Measurements from ENCODE around the gene SEC16B. TPM values are rescaled to one million over a fixed set of nuclear protein-coding genes. Genes with fewer than 3 reads are reported as not detected.

SEC16B gene
- total RNA-seq, 3 donors from 2014 or later: 2.4 to 9.4 (median 4.7) TPM

- Histone ChIP-seq H3K9me3 (no peaks in the 10 kb centered on the region), H3K4me3 (no peak overlapping the region), H3K36me3 (ENCODE audit: low read depth) (no peaks in the 10 kb centered on the region), H3K4me1 (ENCODE audit: low read depth) (no peaks in the 10 kb centered on the region)
- TF ChIP-seq, protein P1, sequence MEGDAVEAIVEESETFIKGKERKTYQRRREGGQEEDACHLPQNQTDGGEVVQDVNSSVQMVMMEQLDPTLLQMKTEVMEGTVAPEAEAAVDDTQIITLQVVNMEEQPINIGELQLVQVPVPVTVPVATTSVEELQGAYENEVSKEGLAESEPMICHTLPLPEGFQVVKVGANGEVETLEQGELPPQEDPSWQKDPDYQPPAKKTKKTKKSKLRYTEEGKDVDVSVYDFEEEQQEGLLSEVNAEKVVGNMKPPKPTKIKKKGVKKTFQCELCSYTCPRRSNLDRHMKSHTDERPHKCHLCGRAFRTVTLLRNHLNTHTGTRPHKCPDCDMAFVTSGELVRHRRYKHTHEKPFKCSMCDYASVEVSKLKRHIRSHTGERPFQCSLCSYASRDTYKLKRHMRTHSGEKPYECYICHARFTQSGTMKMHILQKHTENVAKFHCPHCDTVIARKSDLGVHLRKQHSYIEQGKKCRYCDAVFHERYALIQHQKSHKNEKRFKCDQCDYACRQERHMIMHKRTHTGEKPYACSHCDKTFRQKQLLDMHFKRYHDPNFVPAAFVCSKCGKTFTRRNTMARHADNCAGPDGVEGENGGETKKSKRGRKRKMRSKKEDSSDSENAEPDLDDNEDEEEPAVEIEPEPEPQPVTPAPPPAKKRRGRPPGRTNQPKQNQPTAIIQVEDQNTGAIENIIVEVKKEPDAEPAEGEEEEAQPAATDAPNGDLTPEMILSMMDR (IDR thresholded peaks at IDR 0.05): no peak
- DNase-seq (no peak), ATAC-seq (no peak)
- intact Hi-C loops (cut with DNase I, micrococcal nuclease): no loop called here
These were observed 44.9 kb downstream of the SEC16B start for GRCh38 chr1:177925006-177925405.

- Histone ChIP-seq H3K4me3 (no peak overlapping the region), H3K9me3 (no peaks in the 10 kb centered on the region), H3K4me1 (ENCODE audit: low read depth) (no peaks in the 10 kb centered on the region), H3K36me3 (ENCODE audit: low read depth) (no peaks in the 10 kb centered on the region)
- intact Hi-C loops (cut with DNase I, micrococcal nuclease): no loop called here
- DNase-seq: no peak
- TF ChIP-seq, protein P1 (IDR thresholded peaks at IDR 0.05): no peak
- no peak for ATAC-seq
These were observed 46.4 kb downstream of the SEC16B start for GRCh38 chr1:177923441-177923840.

DNA sequence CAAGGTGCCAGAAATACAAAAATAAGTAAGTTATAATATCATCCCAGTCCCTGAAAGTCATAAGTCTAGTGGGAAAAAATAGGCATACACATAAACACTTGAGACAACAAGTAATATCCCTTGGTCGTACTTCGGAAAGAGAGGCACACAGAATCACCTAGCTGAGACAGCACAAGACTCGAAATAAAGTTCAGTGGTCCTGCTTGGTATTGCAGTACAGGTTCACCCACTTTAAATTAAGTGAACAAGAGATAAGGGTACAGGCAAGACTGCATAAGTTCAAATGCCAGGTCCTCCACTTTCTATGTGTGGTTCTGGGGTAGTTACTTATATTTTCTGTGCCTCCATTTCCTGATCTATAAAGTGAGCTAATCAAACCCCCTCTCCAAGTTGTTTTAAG, 47.6 kb downstream of the SEC16B start:
- TF ChIP-seq, protein P1 (IDR thresholded peaks at IDR 0.05): no peak

GRCh38 chr1:177921590-177921989, 48.3 kb downstream of the SEC16B start:
- DNase-seq (no peak), ATAC-seq (no peak)
- TF ChIP-seq, protein P1 (IDR thresholded peaks at IDR 0.05): no peak
- Histone ChIP-seq H3K4me3 (no peak overlapping the region), H3K9me3 (no peaks in the 10 kb centered on the region), H3K36me3 (ENCODE audit: low read depth) (no peaks in the 10 kb centered on the region), H3K4me1 (ENCODE audit: low read depth) (no peaks in the 10 kb centered on the region)
- intact Hi-C loops (cut with DNase I, micrococcal nuclease): no loop called here

More for the DNA sequence above, 47.6 kb downstream of the SEC16B start:
- DNase-seq (no peak), ATAC-seq (no peak)
- intact Hi-C loops (cut with DNase I, micrococcal nuclease): no loop called here
- H3K4me1 ChIP-seq (ENCODE audit: low read depth): no peaks in the 10 kb centered on the region
- H3K36me3 ChIP-seq (ENCODE audit: low read depth): no peaks in the 10 kb centered on the region
- no peaks in the 10 kb centered on the region for H3K9me3 ChIP-seq
- no peak overlapping the region for H3K4me3 ChIP-seq

GRCh38 chr1:177920091-177920490, 49.8 kb downstream of the SEC16B start:
- ATAC-seq: no peak
- TF ChIP-seq, protein P1 (IDR thresholded peaks at IDR 0.05): no peak
- no peaks in the 10 kb centered on the region for H3K4me1 ChIP-seq (ENCODE audit: low read depth)
- H3K36me3 ChIP-seq (ENCODE audit: low read depth): no peaks in the 10 kb centered on the region
- no peak for DNase-seq
- H3K4me3 ChIP-seq: no peak overlapping the region
- intact Hi-C loops (cut with DNase I, micrococcal nuclease): no loop called here
- no peaks in the 10 kb centered on the region for H3K9me3 ChIP-seq

GRCh38 chr1:177915641-177916040, 54.2 kb downstream of the SEC16B start:
- intact Hi-C loops (cut with DNase I, micrococcal nuclease): no loop called here
- no peak overlapping the region for H3K4me3 ChIP-seq
- TF ChIP-seq, protein P1 (IDR thresholded peaks at IDR 0.05): no peak
- H3K9me3 ChIP-seq: no peaks in the 10 kb centered on the region
- ATAC-seq (no peak), DNase-seq (no peak)
- no peaks in the 10 kb centered on the region for H3K4me1 ChIP-seq (ENCODE audit: low read depth)
- no peaks in the 10 kb centered on the region for H3K36me3 ChIP-seq (ENCODE audit: low read depth)

Measured in mucosa of descending colon (tissue), 3 donors.